22Rv1 (cell line): ENCODE measurements around the gene CDKN3.
"Not testable (repeated sequence)": the region's sequence is repeated elsewhere in the genome, so short reads cannot be mapped to it uniquely, and the experiment has no call there.

Experiments used
- CTCF ChIP-seq: fragments of 450-650 bp; IDR thresholded peaks from 2 replicates; pipeline ENCODE4 v1.5.1; 2017; ENCODE audit warnings: mild to moderate bottlenecking
- ZFX ChIP-seq: fragments of 450-650 bp; IDR thresholded peaks from 2 replicates; pipeline ENCODE4 v1.6.1; 2017; ENCODE audit warnings: antibody characterized with exemption, borderline replicate concordance

GRCh38 chr14:54442961-54443360 is 46.2 kb downstream of the CDKN3 start:
- not testable (repeated sequence) for TF ChIP-seq CTCF, ZFX
